Endothelial cell (in vitro differentiated cells): ENCODE data around the gene GPR183. TPM values are rescaled to one million over a fixed set of nuclear protein-coding genes. Genes with fewer than 3 reads are reported as not detected.

Experiments used
- DNase-seq: peaks from one replicate; pipeline ENCODE4 v3.0.0; 2021; ENCODE audit warnings: low spot score
- H3K27ac Mint-ChIP-seq: one replicate; pipeline ENCODE4 v1.8.0; 2021; ENCODE audit warnings: mixed read lengths, inconsistent platforms; ENCODE audit not compliant: unreplicated experiment
- H3K27me3 Mint-ChIP-seq: one replicate; pipeline ENCODE4 v1.8.0; 2021; ENCODE audit warnings: mild to moderate bottlenecking, moderate library complexity, mixed read lengths, inconsistent platforms; ENCODE audit not compliant: unreplicated experiment
- H3K36me3 Mint-ChIP-seq: one replicate; pipeline ENCODE4 v1.8.0; 2021; ENCODE audit warnings: mild to moderate bottlenecking, low read depth, mixed read lengths, inconsistent platforms; ENCODE audit not compliant: unreplicated experiment
- H3K4me1 Mint-ChIP-seq: one replicate; pipeline ENCODE4 v1.8.0; 2021; ENCODE audit warnings: mild to moderate bottlenecking, mixed read lengths, inconsistent platforms; ENCODE audit not compliant: unreplicated experiment
- H3K4me3 Mint-ChIP-seq: one replicate; pipeline ENCODE4 v1.8.0; 2021; ENCODE audit warnings: mild to moderate bottlenecking, mixed read lengths, inconsistent platforms; ENCODE audit not compliant: unreplicated experiment
- H3K9me3 Mint-ChIP-seq: one replicate; pipeline ENCODE4 v1.8.0; 2021; ENCODE audit warnings: mixed read lengths, inconsistent platforms; ENCODE audit not compliant: unreplicated experiment
- total RNA-seq: library from RNA; stranded (reverse); fragmentation: NEBNext Ultra II Directional; extraction: Animal tissue kit (Norgen Biotek cat#: 25700); gene quantifications from one replicate; pipeline ENCODE4 v1.2.1, GENCODE V29; 2021; ENCODE audit not compliant: unreplicated experiment
- TF ChIP-seq, protein P1 (sequence below): fragments of 200-600 bp; sonication (generic); IDR thresholded peaks from one replicate; pipeline ENCODE4 v1.5.0; 2021; ENCODE audit warnings: antibody characterized with exemption; ENCODE audit not compliant: unreplicated experiment

Gene GPR183
- total RNA-seq, 1 donor from 2014 or later: not detected

DNA sequence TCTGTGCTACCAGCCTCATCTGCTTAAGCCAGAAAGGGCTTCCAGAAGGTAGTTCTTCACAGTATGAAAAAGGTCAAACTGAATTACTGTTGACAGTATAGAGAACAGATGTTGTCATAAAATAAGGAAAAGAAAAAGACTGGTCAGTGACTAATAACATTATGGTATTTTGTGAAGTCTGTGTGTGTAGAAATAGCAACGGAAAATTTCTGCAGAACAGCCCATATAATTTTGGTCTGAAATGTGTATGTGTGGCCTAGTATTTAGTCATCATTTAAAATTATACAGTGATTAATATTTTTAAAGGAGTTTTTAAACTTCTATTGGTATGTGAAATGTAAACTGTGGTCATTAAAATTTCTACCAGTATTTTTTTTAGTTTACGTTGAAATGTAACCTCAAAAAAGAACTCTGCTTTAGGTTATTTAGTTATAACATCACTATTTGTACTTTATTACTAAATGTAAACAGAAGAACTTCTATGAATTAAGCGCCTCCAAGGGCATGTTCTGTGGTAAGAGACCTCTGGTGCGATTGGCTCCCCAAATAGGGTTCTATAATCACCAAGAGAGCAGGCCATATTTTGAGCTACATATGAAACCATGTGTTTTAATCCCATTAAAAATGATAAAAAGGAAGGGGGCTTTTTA lies 3.3 kb upstream of the GPR183 start:
- H3K36me3 Mint-ChIP-seq: peaks cover 5% of the 10 kb centered on the region
- peaks cover 2% of the 10 kb centered on the region for H3K27me3 Mint-ChIP-seq
- TF ChIP-seq, protein P1, sequence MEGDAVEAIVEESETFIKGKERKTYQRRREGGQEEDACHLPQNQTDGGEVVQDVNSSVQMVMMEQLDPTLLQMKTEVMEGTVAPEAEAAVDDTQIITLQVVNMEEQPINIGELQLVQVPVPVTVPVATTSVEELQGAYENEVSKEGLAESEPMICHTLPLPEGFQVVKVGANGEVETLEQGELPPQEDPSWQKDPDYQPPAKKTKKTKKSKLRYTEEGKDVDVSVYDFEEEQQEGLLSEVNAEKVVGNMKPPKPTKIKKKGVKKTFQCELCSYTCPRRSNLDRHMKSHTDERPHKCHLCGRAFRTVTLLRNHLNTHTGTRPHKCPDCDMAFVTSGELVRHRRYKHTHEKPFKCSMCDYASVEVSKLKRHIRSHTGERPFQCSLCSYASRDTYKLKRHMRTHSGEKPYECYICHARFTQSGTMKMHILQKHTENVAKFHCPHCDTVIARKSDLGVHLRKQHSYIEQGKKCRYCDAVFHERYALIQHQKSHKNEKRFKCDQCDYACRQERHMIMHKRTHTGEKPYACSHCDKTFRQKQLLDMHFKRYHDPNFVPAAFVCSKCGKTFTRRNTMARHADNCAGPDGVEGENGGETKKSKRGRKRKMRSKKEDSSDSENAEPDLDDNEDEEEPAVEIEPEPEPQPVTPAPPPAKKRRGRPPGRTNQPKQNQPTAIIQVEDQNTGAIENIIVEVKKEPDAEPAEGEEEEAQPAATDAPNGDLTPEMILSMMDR: no peak
- H3K27ac Mint-ChIP-seq: no peak overlapping the region
- no peak overlapping the region for H3K4me3 Mint-ChIP-seq
- peaks cover 20% of the 10 kb centered on the region for H3K4me1 Mint-ChIP-seq
- no peak for DNase-seq
- H3K9me3 Mint-ChIP-seq: no peaks in the 10 kb centered on the region

GRCh38 chr13:99308471-99309087 lies 1.4 kb upstream of the GPR183 start:
- DNase-seq: no peak
- Mint-ChIP-seq H3K4me1 (peaks cover 10% of the 10 kb centered on the region), H3K36me3 (no peaks in the 10 kb centered on the region), H3K9me3 (no peaks in the 10 kb centered on the region), H3K4me3 (no peak overlapping the region), H3K27me3 (no peaks in the 10 kb centered on the region), H3K27ac (no peak overlapping the region)
- TF ChIP-seq, protein P1: no peak

DNA sequence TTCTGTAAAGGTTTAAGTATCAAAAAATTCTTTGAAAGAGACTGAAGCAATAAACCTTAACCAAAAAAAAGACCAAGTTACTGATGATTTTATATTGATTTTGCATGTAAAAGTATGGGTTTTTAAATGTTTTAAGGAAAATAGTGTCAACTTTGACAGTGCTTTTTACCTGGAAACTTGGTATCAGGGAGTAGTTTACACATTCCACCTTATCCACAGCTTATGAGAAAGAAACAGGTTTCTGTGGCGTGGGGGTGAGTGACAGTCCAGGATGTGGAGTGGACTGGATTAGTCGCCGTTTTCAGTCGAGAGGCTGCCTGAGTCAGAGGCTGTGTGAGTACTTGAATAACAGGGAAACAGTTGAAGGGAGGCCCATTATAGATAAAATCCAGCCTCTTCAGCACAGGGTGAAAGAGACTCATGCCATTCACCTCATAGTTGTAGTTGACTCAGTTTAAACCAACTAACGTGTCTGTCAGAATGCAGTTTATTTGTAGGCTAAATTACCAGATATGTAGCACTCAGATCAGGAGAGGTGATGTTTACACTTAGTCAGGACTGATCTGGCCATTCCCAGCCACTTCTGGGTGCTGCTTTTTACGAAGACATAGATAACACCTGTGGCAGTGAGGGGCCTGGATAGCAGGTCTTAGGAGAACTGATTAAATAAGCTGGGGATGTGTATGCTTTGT lies 595 bp upstream of the GPR183 start:
- DNase-seq: no peak
- no peaks in the 10 kb centered on the region for H3K36me3 Mint-ChIP-seq
- no peaks in the 10 kb centered on the region for H3K9me3 Mint-ChIP-seq
- TF ChIP-seq, protein P1: no peak
- H3K27me3 Mint-ChIP-seq: no peaks in the 10 kb centered on the region
- H3K4me1 Mint-ChIP-seq: peaks cover 4% of the 10 kb centered on the region
- no peak overlapping the region for H3K27ac Mint-ChIP-seq
- no peak overlapping the region for H3K4me3 Mint-ChIP-seq

DNA sequence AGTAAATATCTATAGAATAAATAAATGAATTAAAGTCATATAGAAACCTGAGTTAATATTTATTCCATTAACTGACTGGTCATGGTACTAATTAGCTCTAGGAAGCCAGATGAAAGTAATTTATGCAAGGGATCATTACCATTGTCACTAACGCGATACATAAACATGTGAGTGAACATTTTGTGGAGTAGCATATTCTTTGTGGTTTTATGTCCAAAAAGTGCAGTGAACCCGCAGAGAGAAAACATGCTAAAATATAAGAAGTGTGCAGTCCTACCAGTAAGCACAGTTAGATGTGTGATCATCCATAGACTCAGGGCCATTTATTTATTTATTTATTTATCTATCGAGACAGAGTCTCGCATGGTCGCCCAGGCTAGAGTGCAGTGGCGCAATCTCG lies 1.6 kb downstream of the GPR183 start:
- Mint-ChIP-seq H3K4me1 (no peaks in the 10 kb centered on the region), H3K9me3 (no peaks in the 10 kb centered on the region), H3K4me3 (no peak overlapping the region), H3K27ac (no peak overlapping the region), H3K36me3 (no peaks in the 10 kb centered on the region), H3K27me3 (no peaks in the 10 kb centered on the region)
- TF ChIP-seq, protein P1: no peak
- no peak for DNase-seq

DNA sequence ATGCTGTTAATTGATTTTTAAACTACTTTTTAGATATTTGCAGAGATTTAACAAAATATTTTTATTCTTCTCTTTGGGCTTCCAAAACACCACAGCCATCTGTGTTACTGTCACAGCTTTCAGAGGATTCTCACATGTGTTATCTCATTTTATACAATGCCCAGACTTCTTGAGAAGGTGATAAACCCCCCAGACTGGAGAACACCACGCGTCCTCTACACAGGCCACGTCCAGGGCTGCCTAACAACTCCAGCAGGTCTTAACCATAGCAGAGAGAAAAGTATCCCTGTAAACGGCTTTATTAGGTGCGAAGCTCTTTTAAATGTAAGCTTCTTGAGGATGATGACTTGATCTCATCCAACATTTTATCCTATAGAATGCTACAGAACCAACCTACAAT lies 2.0 kb downstream of the GPR183 start:
- Mint-ChIP-seq H3K27me3 (no peaks in the 10 kb centered on the region), H3K4me3 (no peak overlapping the region), H3K27ac (no peak overlapping the region), H3K36me3 (no peaks in the 10 kb centered on the region), H3K9me3 (no peaks in the 10 kb centered on the region), H3K4me1 (no peaks in the 10 kb centered on the region)
- TF ChIP-seq, protein P1: no peak
- no peak for DNase-seq
